NCI-H446 (cell line): Measurements from ENCODE around the gene MRPS5.
A peak's percentile ranks its signal among the peaks of the same experiment; 100 is the strongest.
"Not testable (repeated sequence)": the region's sequence is repeated elsewhere in the genome, so short reads cannot be mapped to it uniquely, and the experiment has no call there.

ENCODE experiments used
- DNase-seq, 2 experiments: peaks; one replicate each; lab custom pipeline; 2025; lab: John Stamatoyannopoulos, UW

Gene MRPS5

DNA sequence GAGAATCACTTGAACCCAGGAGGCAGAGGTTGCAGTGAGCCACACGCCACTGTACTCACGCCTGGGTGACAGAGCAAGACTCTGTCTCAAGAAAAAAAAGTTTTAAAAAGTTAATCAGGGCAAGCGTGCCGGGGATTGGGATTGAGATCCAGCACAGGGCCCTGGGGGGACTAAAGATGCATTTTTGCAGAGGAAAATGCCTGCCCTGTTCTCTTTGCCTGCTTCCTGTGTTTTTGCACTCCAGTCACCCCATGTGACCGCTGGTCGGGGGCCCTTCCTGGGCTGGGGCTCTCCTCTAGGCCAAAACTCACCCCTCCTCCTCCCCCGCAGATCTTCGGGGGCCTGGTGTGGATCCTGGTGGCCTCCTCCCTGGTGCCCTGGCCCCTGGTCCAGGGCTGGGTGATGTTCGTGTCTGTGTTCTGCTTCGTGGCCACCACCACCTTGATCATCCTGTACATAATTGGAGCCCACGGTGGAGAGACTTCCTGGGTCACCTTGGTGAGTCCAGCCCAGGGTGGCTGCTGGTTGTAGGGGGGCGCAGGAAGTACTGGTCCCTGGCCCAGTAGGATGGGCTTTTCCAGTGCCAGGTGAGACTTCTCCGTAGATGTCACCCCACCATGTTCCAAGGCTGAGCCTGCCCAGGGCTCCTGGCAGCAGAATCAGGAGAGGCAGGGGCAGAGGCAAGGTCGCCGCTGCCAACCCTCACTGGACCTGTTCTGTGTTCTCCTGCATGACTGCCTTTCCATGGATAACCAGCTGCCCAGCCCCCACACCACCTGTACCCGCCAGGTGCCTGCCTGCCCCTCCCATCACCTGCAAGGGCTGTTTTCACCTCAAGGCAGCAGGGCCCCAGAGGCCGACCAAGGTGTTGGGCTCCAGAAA is 73.7 kb downstream of the MRPS5 start:
- no peak for DNase-seq

DNA sequence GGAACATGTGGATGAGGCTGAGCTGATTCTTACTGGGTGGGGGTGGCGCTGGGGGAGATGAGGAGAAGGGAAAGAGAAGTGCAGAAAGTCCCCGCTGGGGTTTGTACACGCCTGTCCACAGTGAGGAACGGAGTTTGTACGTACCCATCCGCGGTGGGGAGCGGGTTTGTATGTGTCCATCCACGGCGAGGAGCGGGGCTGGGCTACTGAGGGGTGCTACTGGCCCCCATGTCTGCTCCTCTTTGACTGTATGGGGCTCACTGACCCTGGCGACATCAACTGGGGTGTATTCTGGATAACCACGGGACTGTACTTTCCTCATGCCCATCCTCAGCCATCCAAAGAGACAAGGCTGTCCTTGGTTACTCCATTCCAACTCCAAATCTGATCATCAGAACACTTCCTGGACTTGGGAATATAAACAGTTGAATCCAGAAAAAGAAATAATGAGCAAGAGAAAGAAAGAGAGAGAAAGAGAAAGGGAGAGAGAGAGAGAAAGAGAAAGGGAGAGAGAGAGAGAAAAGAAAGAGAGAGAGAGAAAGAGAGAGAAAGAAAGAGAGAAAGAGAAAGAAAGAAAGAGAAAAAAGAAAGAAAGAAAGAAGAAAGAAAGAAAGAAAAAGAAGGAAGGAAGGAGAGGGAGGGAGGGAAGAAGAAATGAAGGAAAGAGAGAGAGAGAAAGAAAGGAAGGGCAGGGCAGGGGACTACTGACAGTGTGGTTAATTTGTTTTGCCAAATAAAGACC is 75.1 kb downstream of the MRPS5 start:
- no peak for DNase-seq

DNA sequence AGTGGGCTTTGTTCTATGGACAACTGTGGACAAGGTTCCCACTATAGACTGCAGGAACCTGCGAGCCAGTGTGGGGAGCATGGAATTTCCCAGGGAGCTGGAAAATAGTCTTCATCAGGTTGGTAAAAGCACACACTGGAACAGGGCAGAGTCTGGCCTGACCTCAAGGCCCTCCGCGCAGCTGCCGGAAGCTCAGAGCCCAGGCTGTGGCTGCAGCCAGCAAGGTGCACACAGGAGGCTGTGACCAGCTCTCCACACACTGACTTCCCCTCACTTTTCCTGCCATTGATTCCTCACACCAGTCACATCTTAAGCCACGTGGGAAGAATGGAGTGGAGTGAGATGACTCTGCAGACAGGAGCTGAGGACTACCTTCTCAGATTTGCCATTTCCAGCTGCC is 77.0 kb downstream of the MRPS5 start:
- no peak for DNase-seq

DNA sequence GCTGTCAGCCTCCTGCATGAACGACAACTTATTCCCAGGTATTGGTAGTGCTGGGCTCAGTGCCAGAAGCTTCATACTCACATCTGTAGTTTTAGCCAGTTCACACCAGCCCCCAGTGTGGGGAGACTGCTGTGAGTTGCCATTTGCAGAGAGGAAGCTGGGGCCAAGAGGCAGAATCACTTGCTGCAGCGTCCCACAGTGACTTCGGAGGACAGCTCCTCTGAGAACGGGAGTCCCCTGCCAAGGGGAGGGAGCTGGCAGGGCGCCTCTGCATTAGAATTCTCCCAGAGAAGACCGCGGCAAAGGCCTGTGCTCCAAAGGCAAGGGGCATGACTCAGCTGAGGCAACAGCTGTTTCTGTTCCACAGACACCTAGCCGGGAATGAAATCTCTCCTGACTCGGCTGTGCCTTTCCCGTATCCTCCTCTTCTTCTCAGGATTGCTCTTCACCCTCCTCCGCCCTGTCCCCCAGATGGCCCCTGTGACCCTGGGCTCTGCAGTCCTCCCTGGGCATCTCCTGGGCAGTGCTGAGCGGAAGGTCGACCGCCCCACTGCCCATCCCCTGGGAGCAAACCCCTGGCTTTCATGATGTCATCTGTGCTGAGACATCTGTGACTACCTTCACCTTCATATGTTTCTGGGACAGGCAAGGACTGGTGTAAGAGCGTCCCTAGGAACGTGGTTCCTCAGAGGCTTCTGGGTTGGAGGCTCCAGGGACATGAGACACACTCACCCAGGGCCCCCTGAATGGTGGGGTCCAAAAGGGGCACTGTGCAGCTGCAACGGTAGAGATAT is 78.1 kb downstream of the MRPS5 start:
- peak; percentile 15 to 54 for DNase-seq

DNA sequence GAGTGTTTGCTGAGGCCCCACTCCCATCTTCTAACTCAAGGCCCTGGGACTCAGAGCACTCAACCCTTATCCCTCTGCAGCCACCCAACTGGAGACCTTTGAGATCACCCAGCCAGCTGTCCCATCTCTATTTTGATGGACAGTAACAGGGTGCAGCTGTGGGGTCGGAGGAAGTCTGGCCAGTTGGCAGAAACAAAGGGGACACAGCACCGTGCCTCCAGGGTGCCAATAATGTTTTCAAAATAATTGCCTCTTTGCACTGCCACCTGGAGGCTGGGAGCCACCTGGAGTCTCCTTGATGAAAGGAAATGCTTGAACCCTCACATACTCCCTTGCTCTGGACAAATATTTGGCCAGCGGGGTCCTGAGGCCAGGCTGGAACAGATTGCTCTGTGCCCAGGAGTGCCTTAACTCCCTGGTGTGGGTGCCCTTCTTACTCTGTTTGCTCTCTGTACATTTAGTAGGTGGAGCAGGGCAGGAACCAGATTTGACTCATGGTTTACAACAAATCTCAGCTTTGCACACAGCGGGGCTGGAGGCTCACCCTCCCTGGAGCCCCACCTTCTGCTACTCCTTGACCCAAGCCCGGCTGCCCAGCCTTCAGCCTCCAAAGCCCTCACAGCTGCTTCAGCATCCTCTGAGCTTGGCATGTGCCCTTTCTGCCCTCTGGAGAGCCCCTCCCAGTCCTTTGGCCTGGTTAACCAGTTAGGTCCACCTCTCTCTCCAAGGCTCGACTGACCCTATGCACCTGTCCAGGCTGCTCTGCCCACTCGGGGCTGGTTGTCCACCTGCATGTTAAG is 78.9 kb downstream of the MRPS5 start:
- DNase-seq = no peak

DNA sequence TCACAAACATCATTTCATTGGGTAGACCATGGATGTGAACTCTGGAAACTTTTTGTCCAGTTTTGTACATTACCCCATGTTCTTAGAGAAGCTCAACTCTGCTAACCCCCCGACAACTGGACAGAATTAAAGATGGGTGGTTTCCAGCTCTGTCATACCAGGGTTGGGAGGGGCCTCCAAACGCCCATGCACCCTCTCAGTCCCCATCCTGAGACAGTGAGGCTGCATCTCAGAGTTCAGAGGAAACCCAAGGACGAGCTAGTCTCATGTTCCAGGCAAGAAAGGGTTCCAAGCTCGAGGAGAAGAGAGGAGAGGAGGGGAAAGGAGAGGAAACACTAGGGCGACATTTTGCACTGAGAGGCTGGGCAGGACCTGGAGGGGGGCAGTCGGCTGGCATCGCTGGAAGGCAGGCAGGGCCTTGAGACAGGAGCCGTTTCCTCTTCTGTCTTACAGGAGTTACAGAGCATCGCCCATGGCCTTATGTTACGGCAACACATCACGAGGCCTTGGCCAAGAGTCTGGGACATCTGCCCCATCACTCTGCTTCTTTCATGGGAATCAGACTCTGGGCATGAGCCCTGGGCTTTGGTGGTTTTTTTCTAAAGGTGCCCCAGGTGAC is 79.7 kb downstream of the MRPS5 start:
- DNase-seq = no peak

DNA sequence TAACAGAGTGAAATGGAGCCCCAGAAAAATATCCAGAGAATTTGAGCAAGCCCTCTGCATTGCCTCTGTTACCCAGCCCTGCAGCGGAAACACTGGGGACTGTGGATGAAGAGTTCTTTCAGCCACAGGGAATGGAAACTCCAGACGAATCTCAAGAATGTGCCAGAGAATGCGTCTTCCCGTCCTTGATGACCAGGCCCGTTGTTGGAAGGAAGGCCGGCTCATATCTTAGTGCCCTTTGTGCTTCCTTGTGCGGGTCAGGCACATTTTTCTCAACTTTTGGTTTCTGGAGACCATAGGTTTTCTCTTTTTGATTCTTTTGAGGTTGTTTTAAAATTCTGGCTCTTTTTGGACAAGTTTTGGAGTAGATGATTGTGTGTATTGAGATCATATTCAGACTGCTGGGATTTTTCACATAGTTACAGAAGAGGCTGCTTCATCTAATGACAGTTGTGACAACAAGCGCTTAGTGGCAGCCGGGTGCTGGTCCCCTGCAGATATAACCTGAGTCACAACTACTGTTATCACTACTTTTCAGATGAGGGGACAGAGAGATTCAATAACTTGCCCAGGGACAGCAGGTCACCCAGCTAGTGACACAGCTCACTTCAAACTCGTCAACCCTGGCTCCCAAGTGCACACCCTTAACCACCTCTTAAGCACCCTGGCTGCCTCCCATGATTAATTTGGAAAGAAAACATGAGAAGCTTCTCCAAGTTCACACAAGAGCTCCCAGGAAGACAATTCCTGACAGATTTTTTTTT is 80.4 kb downstream of the MRPS5 start:
- DNase-seq = no peak

DNA sequence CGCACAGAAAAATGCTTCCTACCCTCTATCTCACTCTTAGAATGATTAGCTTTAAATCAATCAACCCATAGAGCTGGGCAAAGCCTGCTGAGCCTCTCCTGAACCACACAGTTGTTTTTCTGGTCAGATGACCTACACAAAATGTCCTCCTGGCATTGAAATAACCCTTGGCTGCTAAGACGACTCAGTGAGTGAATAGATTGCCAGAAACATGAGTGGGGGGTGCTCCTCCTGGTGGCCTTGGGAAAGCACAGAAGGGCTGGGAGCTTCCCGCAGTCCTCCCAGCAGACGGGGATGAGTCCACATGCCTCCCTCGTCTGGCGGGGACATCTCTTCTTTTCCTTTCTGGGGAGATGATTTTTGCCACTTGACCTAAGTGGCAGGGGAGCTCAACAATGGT is 81.2 kb downstream of the MRPS5 start:
- DNase-seq = no peak

DNA sequence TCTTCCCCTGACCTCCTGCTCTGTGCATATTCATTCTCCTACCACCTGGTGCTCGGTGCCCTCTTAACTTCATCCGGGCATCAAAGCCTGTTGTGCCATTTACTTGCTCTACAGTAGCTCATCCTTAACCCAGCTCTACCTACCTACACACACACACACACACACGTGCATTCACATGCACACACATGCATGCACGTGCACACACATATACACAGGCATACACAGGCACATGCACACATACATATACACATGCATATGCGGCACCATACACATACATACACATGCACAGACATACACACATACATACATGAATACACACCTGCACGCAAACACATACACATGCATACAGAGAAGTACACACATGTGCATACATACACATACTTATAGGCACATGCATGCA is 81.6 kb downstream of the MRPS5 start:
- no peak for DNase-seq

DNA sequence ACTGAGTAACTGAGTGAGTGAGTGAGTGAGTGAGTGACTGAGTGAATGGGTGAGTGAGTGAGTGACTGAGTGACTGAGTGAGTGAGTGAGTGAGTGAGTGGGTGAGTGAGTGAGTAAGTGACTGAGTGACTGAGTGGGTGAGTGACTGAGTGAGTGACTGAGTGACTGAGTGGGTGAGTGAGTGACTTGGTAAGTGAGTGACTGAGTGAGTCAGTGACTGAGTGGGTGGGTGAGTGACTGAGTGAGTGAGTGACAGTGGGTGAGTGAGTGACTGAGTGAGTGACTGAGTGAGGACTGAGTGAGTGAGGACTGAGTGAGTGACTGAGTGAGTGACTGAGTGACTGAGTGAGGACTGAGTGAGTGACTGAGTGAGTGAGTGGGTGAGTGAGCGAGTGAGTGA is 82.2 kb downstream of the MRPS5 start:
- DNase-seq = no peak

DNA sequence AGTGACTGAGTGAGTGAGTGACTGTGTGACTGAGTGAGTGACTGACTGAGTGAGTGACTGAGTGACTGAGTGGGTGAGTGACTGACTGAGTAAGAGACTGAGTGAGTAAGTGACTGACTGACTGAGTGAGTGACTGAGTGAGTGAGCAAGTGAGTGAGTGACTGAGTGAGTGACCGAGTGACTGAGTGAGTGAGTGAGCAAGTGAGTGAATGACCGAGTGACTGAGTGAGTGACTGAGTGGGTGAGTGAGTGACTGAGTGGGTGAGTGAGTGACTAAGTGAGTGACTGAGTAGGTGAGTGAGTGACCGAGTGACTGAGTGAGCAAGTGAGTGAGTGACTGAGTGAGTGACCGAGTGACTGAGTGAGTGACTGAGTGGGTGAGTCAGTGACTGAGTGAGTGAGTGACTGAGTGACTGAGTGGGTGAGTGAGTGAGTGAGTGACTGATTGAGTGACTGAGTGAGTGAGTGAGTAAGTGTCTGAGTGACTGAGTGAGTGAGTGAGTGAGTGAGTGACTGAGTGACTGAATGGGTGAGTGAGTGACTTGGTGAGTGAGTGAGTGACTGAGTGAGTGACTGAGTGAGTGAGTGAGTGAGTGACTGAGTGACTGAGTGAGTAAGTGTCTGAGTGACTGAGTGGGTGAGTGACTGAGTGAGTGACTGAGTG is 82.8 kb downstream of the MRPS5 start:
- DNase-seq = no peak

DNA sequence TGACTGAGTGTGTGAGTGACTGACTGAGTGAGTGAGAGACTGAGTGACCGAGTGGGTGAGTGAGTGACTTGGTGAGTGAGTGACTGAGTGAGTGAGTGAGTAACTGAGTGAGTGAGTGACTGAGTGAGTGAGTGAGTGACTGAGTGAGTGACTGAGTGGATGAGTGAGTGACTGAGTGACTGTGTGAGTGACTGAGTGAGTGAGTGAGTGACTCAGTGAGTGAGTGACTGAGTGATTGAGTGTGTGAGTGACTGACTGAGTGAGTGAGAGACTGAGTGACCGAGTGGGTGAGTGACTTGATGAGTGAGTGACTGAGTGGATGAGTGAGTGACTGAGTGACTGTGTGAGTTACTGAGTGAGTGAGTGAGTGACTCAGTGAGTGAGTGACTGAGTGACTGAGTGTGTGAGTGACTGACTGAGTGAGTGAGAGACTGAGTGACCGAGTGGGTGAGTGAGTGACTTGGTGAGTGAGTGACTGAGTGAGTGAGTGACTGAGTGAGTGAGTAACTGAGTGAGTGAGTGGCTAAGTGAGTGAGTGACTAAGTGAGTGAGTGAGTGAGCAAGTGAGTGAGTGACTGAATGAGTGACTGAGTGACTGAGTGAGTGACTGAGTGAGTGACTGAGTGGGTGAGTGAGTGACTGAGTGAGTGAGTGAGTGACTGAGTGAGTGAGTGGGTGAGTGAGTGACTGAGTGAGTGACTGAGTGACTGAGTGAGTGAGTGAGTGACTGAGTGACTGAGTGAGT is 83.6 kb downstream of the MRPS5 start:
- DNase-seq = not testable (repeated sequence)

DNA sequence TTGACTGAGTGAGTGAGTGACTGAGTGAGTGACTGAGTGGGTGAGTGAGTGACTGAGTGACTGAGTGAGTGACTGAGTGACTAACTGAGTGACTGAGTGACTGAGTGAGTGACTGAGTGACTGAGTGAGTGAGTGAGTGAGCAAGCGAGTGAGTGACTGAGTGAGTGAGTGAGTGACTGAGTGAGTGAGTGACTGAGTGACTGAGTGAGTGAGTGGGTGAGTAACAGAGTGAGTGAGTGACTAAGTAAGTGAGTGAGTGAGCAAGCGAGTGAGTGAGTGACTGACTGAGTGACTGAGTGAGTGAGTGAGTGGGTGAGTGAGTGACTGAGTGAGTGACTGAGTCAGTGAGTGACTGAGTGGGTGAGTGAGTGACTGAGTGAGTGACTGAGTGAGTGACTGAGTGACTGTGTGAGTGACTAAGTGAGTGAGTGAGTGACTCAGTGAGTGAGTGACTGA is 84.2 kb downstream of the MRPS5 start:
- no peak for DNase-seq

DNA sequence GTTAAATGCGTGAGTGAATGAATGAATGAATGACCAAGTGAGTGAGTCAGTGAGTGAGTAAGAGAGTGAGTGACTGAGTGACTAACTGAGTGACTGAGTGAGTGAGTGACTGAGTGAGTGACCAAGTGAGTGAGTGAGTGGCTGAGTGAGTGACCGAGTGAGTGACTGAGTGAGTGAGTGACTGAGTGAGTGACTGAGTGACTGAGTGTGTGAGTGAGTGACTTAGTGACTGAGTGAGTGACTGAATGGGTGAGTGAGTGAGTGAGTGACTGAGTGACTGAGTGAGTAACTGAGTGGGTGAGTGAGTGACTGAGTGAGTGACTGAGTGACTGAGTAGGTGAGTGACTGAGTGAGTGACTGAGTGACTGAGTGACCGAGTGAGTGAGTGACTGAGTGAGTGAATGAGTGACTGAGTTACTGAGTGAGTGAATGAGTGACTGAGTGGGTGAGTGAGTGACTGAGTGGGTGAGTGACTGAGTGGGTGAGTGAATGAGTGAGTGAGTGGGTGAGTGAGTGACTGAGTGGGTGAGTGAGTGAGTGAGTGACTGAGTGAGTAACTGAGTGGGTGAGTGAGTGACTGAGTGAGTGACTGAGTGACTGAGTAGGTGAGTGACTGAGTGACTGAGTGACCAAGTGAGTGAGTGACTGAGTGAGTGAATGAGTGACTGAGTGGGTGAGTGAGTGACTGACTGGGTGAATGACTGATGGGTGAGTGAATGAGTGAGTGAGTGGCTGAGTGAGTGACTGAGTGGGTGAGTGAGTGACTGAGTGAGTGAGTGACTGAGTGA is 84.8 kb downstream of the MRPS5 start:
- DNase-seq = no peak
